Rectal smooth muscle tissue (tissue), 1 donor: ENCODE results near the gene CDCP2.

Experiments
- H3K27ac ChIP-seq: one replicate; pipeline ENCODE4 v1.7.0; 2013; ENCODE audit warnings: low read depth, low read length, inconsistent platforms
- H3K27me3 ChIP-seq: one replicate; pipeline ENCODE4 v1.7.0; 2013; ENCODE audit warnings: low read length; ENCODE audit not compliant: control insufficient read depth, insufficient read depth
- H3K36me3 ChIP-seq: one replicate; pipeline ENCODE4 v1.7.0; 2013; ENCODE audit warnings: low read length; ENCODE audit not compliant: control insufficient read depth, insufficient read depth
- H3K4me1 ChIP-seq: one replicate; pipeline ENCODE4 v1.7.0; 2013; ENCODE audit warnings: low read length; ENCODE audit not compliant: control insufficient read depth, insufficient read depth
- H3K4me3 ChIP-seq: one replicate; pipeline ENCODE4 v1.7.0; 2013; ENCODE audit warnings: low read length
- H3K9ac ChIP-seq: one replicate; pipeline ENCODE4 v1.7.0; 2013; ENCODE audit warnings: low read length

Gene CDCP2

GRCh38 chr1:54084794-54085193 is 68.0 kb downstream of the CDCP2 start:
- Histone ChIP-seq H3K4me3 (no peak overlapping the region), H3K4me1 (no peaks in the 10 kb centered on the region), H3K27ac (no peak overlapping the region)

More at GRCh38 chr1:54084794-54085193, 68.0 kb downstream of the CDCP2 start:
- Histone ChIP-seq H3K9ac (no peak overlapping the region), H3K27me3 (no peaks in the 10 kb centered on the region), H3K36me3 (no peaks in the 10 kb centered on the region)
